HG03460 (cell line): ENCODE measurements around the gene CDH4.

Experiments used
- ATAC-seq: cut with Tn5 transposase; IDR thresholded peaks from one replicate; pipeline ENCODE4 v1.9.1; 2021; ENCODE audit not compliant: unreplicated experiment

CDH4 gene

DNA sequence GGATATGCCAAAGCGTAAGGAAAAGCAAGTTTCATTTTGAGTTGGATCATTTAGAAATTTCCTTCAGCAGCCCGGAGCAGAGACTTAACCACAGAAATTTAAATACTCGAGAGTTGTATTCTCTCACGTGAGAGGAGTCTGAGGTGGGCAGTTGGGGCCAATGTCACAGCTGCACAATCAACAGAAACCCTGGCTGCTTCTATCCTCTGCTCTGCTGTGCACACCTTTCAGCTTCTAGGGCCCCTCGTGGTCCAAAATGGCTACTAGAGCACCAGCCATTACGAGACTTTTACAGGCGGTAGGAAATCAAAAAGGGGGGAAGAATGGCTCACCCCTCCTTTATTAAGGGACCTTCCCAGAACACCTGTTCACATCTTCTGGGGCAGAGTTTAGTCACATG, 659.8 kb downstream of the CDH4 start:
- no peak for ATAC-seq

DNA sequence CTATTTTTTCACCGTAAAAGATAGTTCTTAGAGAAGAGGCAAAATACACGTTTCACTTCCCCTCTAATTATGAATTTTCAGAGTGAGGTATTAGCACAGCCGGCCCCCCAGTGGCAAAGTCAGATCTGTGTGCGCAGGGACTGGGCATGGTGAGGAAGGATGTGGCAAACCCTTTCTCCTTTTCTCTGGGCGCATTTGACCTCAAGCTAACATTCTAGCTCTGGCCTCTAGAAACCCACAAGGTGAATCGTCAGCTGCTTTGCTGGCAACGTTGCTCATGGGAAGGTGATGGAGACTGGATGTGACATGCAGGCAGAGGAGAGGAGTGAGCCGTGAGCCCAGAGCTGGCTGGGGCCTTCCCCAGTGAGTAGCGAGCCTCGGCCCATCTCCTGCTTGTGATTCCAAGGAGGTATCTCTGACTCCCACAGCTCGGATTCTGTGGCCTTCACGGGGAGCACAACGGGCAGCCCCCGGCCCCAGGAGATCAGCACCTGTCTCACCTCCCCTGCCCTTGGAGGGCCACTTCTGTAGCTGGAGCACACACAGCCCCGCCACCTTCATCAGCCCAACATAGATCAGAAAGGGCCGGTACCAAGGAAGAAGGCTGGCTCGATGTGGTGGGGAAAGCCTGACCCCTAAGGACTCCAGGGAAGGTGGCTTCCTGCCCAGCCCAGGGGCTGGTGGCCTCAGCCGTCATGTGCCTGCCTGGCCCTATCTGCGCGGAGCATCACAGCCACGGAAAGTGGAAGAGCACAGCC, 660.8 kb downstream of the CDH4 start:
- ATAC-seq = peak; percentile 83

DNA sequence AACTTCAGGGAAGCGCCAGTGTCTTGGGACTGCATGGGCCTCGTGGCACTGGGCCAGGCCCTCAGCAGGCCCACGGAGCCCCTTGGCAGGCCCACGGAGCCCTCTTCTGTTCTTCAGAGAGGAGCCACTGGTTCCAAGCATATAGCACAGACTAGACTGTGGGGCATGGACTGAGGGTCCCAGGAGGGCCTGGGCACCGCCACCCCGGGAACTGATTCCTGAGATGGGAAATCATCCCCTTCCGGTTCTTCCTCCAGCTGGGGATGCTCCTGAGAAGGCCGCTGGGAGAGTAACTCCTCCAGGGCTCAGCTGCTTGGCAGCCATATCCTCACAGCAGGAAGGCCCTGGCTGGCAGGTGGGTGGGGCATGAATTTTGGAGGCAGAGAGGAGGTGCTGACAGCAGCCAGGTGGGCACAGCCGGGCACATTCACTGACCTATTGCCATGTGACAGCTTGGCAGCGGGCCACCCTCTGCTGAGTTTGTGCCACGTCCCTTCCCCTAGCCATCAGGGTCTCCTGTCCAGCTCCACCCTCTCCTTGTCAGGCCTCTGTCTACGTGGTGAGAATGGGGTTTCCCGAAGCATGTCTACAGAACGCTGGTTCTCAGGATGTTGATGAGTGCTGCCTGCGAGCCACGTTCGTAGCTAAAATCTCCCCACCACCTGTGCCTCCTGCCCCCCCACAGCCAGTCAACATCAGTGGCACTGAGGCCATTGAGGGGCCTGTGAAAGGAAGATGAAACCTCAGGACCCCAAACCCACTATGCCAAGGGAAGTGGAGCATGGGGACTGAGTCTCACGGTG, 661.6 kb downstream of the CDH4 start:
- no peak for ATAC-seq

GRCh38 chr20:61915101-61915500, 663.0 kb downstream of the CDH4 start:
- no peak for ATAC-seq

GRCh38 chr20:61916318-61916891, 664.3 kb downstream of the CDH4 start:
- ATAC-seq = no peak

GRCh38 chr20:61917474-61918145, 665.5 kb downstream of the CDH4 start:
- no peak for ATAC-seq

DNA sequence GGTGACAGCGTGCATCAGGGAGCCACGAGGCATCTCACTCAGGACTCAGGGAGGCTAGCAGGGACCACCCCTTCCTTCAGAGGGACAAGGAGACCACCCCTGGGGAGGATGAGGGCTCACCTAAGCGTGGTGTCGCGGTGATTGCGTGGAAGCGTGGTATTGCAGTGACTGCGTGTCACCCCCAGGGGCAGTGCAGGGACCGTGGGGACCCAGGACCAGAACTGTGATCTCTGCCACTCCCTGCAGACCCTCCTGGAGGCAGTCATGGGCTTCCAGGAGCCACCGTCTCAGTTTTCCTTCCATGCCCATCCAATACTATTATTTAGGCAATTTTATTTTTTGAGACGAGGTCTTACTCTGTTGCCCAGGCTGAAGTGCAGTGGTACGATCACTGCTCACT, 666.5 kb downstream of the CDH4 start:
- no peak for ATAC-seq

DNA sequence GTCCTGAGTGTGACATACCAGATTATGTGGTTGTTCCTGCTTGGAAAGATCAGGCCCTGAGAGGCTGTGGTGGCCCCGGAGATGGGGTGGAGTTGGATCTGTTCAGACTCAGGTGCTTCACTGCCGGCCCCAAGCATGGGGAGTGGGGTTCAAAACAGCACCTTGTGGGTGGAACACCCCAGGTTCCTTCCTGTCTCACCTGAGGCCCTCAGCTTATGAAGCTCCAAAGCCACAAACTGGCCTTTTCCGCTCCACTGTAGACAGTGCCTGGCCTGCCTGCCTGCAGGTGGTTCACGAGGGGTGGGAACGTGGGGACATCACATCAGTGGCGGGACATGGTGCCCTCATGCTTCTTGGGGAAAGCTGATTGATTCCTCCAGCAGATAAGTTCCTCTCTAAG, 667.2 kb downstream of the CDH4 start:
- no peak for ATAC-seq

DNA sequence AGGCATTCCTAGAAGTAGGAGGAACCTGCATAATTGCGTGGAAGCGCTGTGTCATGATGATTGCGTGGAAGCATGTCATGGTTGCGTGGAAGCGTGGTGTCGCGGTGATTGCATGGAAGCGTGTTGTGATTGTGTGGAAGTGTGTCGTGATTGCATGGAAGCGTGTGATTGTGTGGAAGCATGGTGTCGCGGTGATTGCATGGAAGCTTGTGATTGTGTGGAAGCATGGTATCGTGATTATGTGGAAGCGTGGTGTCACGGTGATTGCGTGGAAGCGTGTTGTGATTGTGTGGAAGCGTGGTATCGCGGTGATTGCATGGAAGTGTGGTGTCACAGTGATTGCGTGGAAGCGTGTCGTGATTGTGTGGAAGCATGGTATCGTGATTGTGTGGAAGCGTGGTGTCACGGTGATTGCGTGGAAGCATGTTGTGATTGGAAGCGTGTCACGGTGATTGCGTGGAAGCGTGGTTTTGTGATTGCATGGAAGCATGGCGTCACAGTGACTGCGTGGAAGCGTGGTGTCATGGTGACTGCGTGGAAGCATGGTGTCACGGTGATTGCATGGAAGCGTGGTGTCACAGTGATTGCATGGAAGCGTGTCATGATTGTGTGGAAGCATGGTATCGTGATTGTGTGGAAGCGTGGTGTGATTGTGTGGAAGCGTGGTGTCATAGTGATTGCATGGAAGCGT, 667.8 kb downstream of the CDH4 start:
- ATAC-seq = no peak

DNA sequence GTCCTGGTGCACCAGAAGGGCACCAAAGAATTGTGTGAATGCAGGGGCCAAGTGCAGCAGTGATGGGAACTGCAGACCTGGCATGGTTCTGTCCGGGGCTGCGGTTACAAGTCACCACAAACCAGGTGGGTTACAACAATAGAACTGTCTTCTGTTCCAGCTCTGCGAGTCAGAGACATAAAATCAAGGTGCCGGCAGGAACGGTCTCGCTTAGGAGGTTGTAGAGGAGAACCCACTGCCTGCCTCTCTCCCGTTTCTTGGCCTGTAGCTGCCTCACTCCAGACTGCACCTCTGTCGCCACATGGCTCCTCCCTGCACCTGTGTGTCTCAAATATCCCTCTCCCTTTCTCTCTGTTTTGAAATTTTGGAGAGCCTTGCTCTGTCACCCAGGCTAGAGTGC, 670.4 kb downstream of the CDH4 start:
- no peak for ATAC-seq

DNA sequence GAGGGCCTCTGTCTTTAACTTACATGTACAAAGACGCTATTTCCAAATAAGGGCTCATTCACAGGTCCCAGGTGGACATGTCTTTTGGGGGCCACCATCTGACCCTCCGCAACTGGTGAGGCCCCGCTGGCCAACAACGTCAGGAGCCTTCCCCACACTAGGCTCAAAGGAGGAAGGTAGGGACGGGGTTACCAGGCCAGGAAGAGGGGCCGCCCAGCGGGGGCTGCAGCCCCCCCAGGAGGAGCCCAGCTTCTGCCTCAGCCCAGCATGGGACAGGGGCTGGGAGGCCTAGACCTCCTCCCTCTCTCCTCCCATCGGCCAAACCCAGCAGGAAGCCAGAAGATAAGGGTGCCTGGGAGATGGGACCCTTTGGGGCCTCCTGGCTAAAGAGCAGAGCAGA, 670.9 kb downstream of the CDH4 start:
- ATAC-seq = no peak

GRCh38 chr20:61923371-61924166, 671.5 kb downstream of the CDH4 start:
- ATAC-seq = no peak

- no peak for ATAC-seq
Observed at GRCh38 chr20:61924211-61924857, 672.3 kb downstream of the CDH4 start.

GRCh38 chr20:61924858-61925554, 672.9 kb downstream of the CDH4 start:
- ATAC-seq = no peak

GRCh38 chr20:61925555-61926252, 673.6 kb downstream of the CDH4 start:
- ATAC-seq = no peak

- no peak for ATAC-seq
Observed at GRCh38 chr20:61926253-61926613, 674.2 kb downstream of the CDH4 start.

GRCh38 chr20:61926796-61927192, 674.7 kb downstream of the CDH4 start:
- no peak for ATAC-seq

DNA sequence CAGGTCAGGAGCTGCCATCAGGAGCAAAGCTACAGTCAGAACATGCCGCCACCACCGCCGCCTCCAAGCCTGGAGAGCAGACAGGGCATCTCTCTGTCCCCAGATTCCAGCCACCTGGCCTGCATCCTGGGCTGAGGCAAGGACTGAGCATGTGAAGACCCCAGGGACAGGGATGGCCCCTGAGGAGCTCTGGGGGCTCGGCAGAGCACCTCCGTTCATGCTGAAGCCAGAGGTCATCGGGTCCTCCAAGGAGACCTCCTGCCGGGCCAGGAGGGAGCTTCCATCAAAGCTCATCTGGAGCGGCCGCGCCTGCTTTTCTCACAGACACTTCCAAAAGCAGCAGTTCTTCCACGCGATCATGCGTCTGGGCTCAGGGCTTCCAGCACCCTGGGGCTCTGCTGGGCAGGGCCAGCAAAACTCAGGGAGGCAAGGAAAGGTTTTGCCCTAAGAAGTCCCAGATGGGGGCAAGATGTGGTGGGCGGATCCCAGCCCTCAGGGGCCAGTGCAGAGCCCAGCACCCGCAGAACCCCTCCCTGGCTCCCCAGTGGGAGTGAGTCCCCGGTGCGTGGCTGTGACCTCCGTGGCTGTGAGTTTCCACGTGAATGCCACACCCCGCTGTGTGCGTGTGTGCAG, 675.2 kb downstream of the CDH4 start:
- ATAC-seq = no peak
